NCI-H2196 treated with DMSO at 0.1 percent for 48 hours (cell line): ENCODE measurements around the gene KCNK5.

Experiments
- DNase-seq: peaks from one replicate; lab custom pipeline; 2025; ENCODE audit not compliant: unreplicated experiment; lab: John Stamatoyannopoulos, UW

Gene KCNK5

DNA sequence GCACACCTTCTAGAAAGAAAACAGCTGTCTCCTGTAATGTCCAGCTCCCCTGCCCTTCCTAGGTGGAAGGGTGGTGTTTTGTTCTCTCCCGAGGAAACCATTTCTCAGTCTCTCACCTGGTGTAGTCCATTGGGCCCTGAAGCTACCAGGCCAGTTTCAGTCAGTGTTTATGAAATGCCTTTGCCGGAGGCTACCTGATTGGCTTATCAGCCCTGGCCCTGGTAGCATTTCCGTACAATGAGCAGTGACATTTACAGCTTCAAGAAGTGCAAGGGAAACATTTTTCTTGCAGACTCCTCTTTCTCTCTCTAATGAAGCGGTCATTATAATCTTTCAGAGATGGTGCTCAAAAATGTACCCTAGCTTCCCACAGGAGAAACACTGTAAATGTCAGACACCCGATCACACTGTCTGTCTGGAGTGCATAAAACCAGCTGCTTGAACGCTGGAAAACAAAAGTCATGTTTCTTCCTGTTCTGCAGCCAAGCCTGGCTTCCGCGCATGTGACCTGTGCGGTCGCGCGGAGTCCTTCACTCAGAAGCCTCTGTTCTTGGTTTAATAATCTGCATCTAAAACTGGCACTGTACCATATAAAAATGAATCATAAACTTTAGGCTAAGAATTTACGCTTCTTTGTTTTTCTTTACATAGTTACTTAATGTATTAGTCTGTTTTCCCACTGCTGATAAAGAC lies 85.9 kb downstream of the KCNK5 start:
- peak; percentile 14 for DNase-seq

DNA sequence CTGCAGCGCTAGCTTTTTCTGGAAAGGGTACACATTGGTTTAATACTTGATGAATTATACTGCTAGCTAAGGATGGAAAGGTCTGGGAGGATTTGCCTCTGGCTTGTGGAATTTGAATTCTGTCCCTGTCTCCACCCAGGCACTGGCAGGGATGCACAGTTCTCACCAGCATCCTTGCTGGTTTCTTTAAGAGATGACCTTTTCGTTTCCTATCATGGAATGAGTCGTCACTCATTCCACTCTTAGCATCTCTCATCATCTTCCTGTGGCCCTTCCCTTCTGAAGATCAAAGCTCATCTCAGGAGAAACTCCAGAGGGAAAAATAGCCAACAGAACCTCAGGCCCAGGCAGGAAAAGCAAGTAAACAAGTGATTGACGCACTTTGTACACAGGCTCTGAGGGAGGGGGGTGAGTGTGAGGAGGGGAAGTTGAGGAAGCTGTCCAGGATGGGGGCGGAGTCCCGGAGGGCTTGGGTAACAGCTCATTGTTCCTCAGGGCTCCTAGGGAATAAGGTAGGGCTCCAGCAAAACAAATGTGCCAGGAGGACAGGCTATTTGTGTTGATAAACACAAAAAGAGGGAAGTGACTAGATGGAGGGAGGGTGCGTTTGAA lies 88.6 kb downstream of the KCNK5 start:
- no peak for DNase-seq
